Right lobe of liver (tissue), 6 donors: Measurements from ENCODE around the gene EPHA7. TPM values are rescaled to one million over a fixed set of nuclear protein-coding genes. Genes with fewer than 3 reads are reported as not detected.

Source experiments
- ATAC-seq, 4 donors: fragments of 200-7000 bp; cut with Tn5 transposase; one replicate each; pipeline ENCODE4 v1.9.1; 2020; ENCODE audit warnings: mild to moderate bottlenecking in 4 of 4, moderate library complexity in 4 of 4
- DNase-seq, 3 donors: peaks; one replicate each; pipeline ENCODE4 v3.0.0-alpha.2; 2020
- H3K27ac ChIP-seq, 3 donors: fragments of 200-600 bp; one replicate each; pipeline ENCODE4 v1.8.0; 2022
- H3K27me3 ChIP-seq, 2 donors: fragments of 200-600 bp; one replicate each; pipeline ENCODE4 v1.8.0; 2022
- H3K36me3 ChIP-seq, 4 donors: fragments of 200-600 bp; sonication (generic) in 1 of 4; one replicate each; pipeline versions ENCODE4 v1.5.1 to v1.8.0; 2017 to 2022; ENCODE audit warnings: control low read depth in 1 of 4
- H3K4me1 ChIP-seq, 4 donors: fragments of 200-600 bp; sonication (generic) in 1 of 4; one replicate each; pipeline versions ENCODE4 v1.5.1 to v1.8.0; 2017 to 2022; ENCODE audit warnings: control low read depth in 1 of 4
- H3K4me3 ChIP-seq, 3 donors: fragments of 200-600 bp; one replicate each; pipeline ENCODE4 v1.8.0; 2022
- H3K9me3 ChIP-seq, 4 donors: fragments of 200-600 bp; sonication (generic) in 1 of 4; one replicate each; pipeline versions ENCODE4 v1.5.1 to v1.8.0; 2017 to 2022; ENCODE audit warnings: control low read depth in 1 of 4
- POLR2A ChIP-seq: fragments of 450-650 bp; IDR thresholded peaks from one replicate; pipeline ENCODE4 v1.6.1; 2017; ENCODE audit warnings: antibody characterized with exemption, mild to moderate bottlenecking
- WGBS: methylation state at CpG from one replicate; pipeline ENCODE4 v1.1.6; 2018; ENCODE audit warnings: low coverage, low lambda C conversion rate; ENCODE audit not compliant: insufficient coverage; ENCODE audit errors: missing lambda C conversion rate; 5-methylcytosine and 5-hydroxymethylcytosine counted together
- intact Hi-C, 2 donors: fragments of 100-400 bp; cut with DNase I; formaldehyde crosslinking; loops; one replicate each; pipeline versions ENCODE4 v1.11.2 to v1.14.1; 2022
- total RNA-seq, 6 experiments: library from RNA; depleted of rRNA in 2 of 6; stranded (reverse); fragments of >200 nt in 2 of 6; fragmentation: NEBNext Ultra II Directional in 3 of 6; extraction: Animal tissue kit (Norgen Biotek cat#: 25700) in 3 of 6; gene quantifications; one replicate each; pipeline versions ENCODE4 v1.1.0 to v1.2.4, GENCODE V29; 2016 to 2023
- TF ChIP-seq, protein P1 (sequence below), 4 donors: fragments of 200-600 bp in 3 of 4; fragments of 450-650 bp in 1 of 4; IDR thresholded peaks; one replicate each; pipeline versions ENCODE4 v1.5.1 to v1.8.0; 2016 to 2022; ENCODE audit warnings: antibody characterized with exemption in 4 of 4, mild to moderate bottlenecking in 2 of 4
- donor health status: DM: no; HTN: yes; CAD: no.
- donor health status: DM: no; HTN: no; CAD: no.
- donor health status: DM: no; HTN: no; CAD: no.
- donor health status: DM: no; HTN: yes; CAD: no.
- donor health status: DM: no; HTN: yes; CAD: no.

Gene EPHA7
- total RNA-seq, 6 experiments from 2014 or later = 0.04 TPM; not detected in 5

DNA sequence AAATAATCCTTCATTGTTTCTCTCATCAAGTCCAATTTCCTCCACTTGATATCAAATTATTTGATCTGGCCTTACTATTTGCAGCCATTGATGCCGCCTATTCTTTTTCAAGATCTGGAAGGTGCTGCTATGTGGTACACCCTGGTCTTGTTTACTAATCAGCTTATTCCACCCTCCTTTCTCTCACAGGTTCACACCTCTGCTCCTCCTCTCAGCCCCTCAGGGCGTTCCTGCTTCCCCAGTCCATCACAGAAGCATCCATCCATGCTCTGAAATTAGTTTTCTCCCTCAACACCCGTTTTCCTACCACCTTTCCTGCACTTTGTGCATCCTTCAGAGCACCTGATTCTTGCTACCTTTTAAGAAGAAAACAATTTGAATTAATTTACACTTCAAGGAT lies 183.6 kb downstream of the EPHA7 start:
- no peaks in the 10 kb centered on the region for H3K4me1 ChIP-seq
- ATAC-seq (no peak), DNase-seq (no peak)
- intact Hi-C loops = no loop called here
- TF ChIP-seq, protein P1, sequence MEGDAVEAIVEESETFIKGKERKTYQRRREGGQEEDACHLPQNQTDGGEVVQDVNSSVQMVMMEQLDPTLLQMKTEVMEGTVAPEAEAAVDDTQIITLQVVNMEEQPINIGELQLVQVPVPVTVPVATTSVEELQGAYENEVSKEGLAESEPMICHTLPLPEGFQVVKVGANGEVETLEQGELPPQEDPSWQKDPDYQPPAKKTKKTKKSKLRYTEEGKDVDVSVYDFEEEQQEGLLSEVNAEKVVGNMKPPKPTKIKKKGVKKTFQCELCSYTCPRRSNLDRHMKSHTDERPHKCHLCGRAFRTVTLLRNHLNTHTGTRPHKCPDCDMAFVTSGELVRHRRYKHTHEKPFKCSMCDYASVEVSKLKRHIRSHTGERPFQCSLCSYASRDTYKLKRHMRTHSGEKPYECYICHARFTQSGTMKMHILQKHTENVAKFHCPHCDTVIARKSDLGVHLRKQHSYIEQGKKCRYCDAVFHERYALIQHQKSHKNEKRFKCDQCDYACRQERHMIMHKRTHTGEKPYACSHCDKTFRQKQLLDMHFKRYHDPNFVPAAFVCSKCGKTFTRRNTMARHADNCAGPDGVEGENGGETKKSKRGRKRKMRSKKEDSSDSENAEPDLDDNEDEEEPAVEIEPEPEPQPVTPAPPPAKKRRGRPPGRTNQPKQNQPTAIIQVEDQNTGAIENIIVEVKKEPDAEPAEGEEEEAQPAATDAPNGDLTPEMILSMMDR (IDR thresholded peaks at IDR 0.05) = no peak
- no peak for TF ChIP-seq POLR2A
- no peaks in the 10 kb centered on the region for H3K36me3 ChIP-seq
- no peak overlapping the region for H3K4me3 ChIP-seq
- no peaks in the 10 kb centered on the region for H3K9me3 ChIP-seq
- no peak overlapping the region for H3K27ac ChIP-seq
- H3K27me3 ChIP-seq = no peaks in the 10 kb centered on the region
- 30% methylated on average over 3 of the region's 3 CpGs for WGBS

DNA sequence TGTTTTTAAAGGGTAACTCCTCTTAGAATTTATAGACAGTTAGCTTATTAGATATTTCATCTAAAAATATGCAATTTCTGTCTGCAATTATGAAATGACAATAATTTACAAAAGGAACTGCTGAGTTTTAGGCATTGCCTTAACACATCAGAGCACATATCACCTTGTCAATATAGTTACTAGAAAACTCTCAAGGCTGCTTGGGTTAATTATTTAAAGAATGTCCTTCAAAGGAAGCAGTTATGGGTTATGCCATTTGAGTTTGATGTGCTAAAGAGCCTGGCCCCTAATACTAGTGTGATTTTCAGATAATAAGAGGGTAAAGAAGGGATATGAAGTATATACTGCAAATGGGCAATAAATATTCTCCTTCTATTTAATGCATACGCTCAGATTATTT lies 192.5 kb downstream of the EPHA7 start:
- WGBS = 88% methylated on average over 1 of the region's 1 CpG
- DNase-seq (no peak), ATAC-seq (no peak)
- H3K27ac ChIP-seq = no peak overlapping the region
- H3K4me3 ChIP-seq = no peak overlapping the region
- no peak for TF ChIP-seq POLR2A
- TF ChIP-seq, protein P1 (IDR thresholded peaks at IDR 0.05) = no peak
- intact Hi-C loops = no loop called here
- H3K4me1 ChIP-seq = no peaks in the 10 kb centered on the region
- no peaks in the 10 kb centered on the region for H3K9me3 ChIP-seq
- no peaks in the 10 kb centered on the region for H3K27me3 ChIP-seq
- no peaks in the 10 kb centered on the region for H3K36me3 ChIP-seq

GRCh38 chr6:93222071-93222851 lies 197.1 kb downstream of the EPHA7 start:
- intact Hi-C loops = no loop called here
- no peak for DNase-seq
- Histone ChIP-seq H3K27me3 (no peaks in the 10 kb centered on the region), H3K4me1 (no peaks in the 10 kb centered on the region), H3K4me3 (no peak overlapping the region), H3K36me3 (no peaks in the 10 kb centered on the region), H3K27ac (no peak overlapping the region), H3K9me3 (no peaks in the 10 kb centered on the region)
- 39% methylated on average over 4 of the region's 4 CpGs for WGBS
- TF ChIP-seq POLR2A = no peak
- TF ChIP-seq, protein P1 (IDR thresholded peaks at IDR 0.05) = no peak
- no peak for ATAC-seq

- no peaks in the 10 kb centered on the region for H3K27me3 ChIP-seq
- no peak overlapping the region for H3K4me3 ChIP-seq
- H3K9me3 ChIP-seq = no peaks in the 10 kb centered on the region
- no peaks in the 10 kb centered on the region for H3K4me1 ChIP-seq
- no peak overlapping the region for H3K27ac ChIP-seq
- 17% methylated on average over 1 of the region's 1 CpG for WGBS
- ATAC-seq = no peak
- no peaks in the 10 kb centered on the region for H3K36me3 ChIP-seq
- intact Hi-C loops = no loop called here
- DNase-seq = no peak
- TF ChIP-seq POLR2A = no peak
- TF ChIP-seq, protein P1 (IDR thresholded peaks at IDR 0.05) = no peak
Observed at GRCh38 chr6:93219447-93219846, 199.9 kb downstream of the EPHA7 start.
